ENCODE data around the gene FRMPD1. TPM values are rescaled to one million over a fixed set of nuclear protein-coding genes. Genes with fewer than 3 reads are reported as not detected.

The FRMPD1 gene
- total and polyA plus RNA-seq, 2 of the 13 experiments (the other 11 are each of a cell fraction or from before 2014, with no cell fraction given), result not detected

DNA sequence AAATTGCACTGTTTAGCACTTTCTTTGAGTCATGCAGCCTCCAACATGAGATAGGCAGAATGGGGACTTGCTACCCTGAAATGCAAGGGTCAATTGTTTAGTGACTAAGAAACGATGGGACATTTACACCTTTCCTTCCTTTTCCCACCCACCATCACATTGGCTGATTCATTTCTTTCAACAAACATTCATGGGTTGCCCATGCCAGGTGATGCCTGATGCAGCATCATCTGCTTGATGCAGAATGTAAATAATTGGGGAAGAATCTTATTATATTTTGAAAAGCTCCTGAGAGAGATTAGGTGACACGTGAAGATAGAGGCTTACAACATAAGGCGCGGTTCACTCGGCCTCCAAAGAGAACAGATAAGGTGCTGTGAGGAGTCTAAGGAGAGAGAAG lies 98.4 kb downstream of the FRMPD1 start (continued):
- TF ChIP-seq, protein P1, sequence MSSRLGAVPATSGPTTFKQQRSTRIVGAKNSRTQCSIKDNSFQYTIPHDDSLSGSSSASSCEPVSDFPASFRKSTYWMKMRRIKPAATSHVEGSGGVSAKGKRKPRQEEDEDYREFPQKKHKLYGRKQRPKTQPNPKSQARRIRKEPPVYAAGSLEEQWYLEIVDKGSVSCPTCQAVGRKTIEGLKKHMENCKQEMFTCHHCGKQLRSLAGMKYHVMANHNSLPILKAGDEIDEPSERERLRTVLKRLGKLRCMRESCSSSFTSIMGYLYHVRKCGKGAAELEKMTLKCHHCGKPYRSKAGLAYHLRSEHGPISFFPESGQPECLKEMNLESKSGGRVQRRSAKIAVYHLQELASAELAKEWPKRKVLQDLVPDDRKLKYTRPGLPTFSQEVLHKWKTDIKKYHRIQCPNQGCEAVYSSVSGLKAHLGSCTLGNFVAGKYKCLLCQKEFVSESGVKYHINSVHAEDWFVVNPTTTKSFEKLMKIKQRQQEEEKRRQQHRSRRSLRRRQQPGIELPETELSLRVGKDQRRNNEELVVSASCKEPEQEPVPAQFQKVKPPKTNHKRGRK (CRISPR knock-in tag; IDR thresholded peaks at IDR 0.05), result no peak
- TF ChIP-seq HHEX (CRISPR knock-in tag; IDR thresholded peaks at IDR 0.05), result no peak

GRCh38 chr9:37751186-37751585 lies 100.4 kb downstream of the FRMPD1 start:
- Histone ChIP-seq H3K4me3 (replicated peaks in 1 of 3; ENCODE audit: insufficient read depth in 1 of 3, low read depth in 2 of 3, low read length in 3 of 3) (no peak overlapping the region), H3K27me3 (ENCODE audit: control insufficient read depth in 1 of 2, insufficient read depth in 2 of 2, low read length in 2 of 2) (peaks cover 3 to 6% of the 10 kb centered on the region in 2 experiments), H2AFZ (ENCODE audit: low read length) (no peak overlapping the region), H4K20me1 (ENCODE audit: insufficient read depth, low read length) (no peaks in the 10 kb centered on the region), H3K36me3 (replicated peaks in 1 of 2; ENCODE audit: control insufficient read depth in 1 of 2, insufficient read depth in 2 of 2, low read length in 2 of 2) (no peaks in the 10 kb centered on the region), H3K4me2 (ENCODE audit: low read depth, low read length) (peak overlapping the region; percentile 36), H3K9ac (ENCODE audit: insufficient read depth, low read depth, low read length) (no peak overlapping the region), H3K4me1 (ENCODE audit: insufficient read depth, low read length) (peaks cover 37% of the 10 kb centered on the region), H3K79me2 (ENCODE audit: insufficient read depth, low read length) (peaks cover 9% of the 10 kb centered on the region), H3K27ac (ENCODE audit: extremely low read length, insufficient read depth, low read length) (no peak overlapping the region), H3K9me3 (ENCODE audit: low read length) (no peaks in the 10 kb centered on the region)
- ChIA-PET CTCF (ENCODE audit: low intra/inter-chr PET ratio, low total read pairs) (no interaction called here), POLR2A (interaction anchor here (0.6 kb wide), 1 partner anchor 266 kb away, joined by 3 read pairs; no protein-coding TSS in a partner anchor)
- TF ChIP-seq, protein P2, sequence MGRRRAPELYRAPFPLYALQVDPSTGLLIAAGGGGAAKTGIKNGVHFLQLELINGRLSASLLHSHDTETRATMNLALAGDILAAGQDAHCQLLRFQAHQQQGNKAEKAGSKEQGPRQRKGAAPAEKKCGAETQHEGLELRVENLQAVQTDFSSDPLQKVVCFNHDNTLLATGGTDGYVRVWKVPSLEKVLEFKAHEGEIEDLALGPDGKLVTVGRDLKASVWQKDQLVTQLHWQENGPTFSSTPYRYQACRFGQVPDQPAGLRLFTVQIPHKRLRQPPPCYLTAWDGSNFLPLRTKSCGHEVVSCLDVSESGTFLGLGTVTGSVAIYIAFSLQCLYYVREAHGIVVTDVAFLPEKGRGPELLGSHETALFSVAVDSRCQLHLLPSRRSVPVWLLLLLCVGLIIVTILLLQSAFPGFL (CRISPR knock-in tag; IDR thresholded peaks at IDR 0.05), result no peak
- TF ChIP-seq ZMYM4 (CRISPR knock-in tag; IDR thresholded peaks at IDR 0.05) (no peak), ZNF550 (CRISPR knock-in tag; IDR thresholded peaks at IDR 0.05; ENCODE audit: borderline replicate concordance) (no peak), NONO (IDR thresholded peaks at IDR 0.05) (no peak), NONO (CRISPR knock-in tag; conservative IDR thresholded peaks at IDR 0.05) (no peak), HMG20A (CRISPR knock-in tag; IDR thresholded peaks at IDR 0.05; ENCODE audit: borderline replicate concordance) (no peak), ERF (CRISPR knock-in tag; IDR thresholded peaks at IDR 0.05) (no peak)
- TF ChIP-seq, protein P3, sequence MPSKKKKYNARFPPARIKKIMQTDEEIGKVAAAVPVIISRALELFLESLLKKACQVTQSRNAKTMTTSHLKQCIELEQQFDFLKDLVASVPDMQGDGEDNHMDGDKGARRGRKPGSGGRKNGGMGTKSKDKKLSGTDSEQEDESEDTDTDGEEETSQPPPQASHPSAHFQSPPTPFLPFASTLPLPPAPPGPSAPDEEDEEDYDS (CRISPR knock-in tag; IDR thresholded peaks at IDR 0.05), result no peak
- ATAC-seq (no peak), DNase-seq (ENCODE audit: low spot score) (no peak), FAIRE-seq (no peak)
- in situ Hi-C loops (cut with HindIII; ENCODE audit: extremely low pct_ligation_motif_present, low pct_unique_long_range_greater_than_20kb) (no loop called here), intact Hi-C loops (cut with micrococcal nuclease; ENCODE audit: unreplicated experiment) (no loop called here)
- no TSS peak for BruUV-seq (replicated peaks)
- WGBS (ENCODE audit: low lambda C conversion rate), result 7% methylated on average over 6 of the region's 6 CpGs

All from HepG2 (cell line).